Activated CD8-positive, alpha-beta memory T cell treated with anti-CD3 and anti-CD28 coated beads, Interleukin-2, amount 10 ng/mL, durations not matched to agents 7 days and 5 days (primary cell): ENCODE data around the gene RPS29. TPM values are rescaled to one million over a fixed set of nuclear protein-coding genes. Genes with fewer than 3 reads are reported as not detected.

Source experiments
- ATAC-seq: fragments of 150-1000 bp; cut with Tn5 transposase; one replicate; pipeline ENCODE4 v1.10.0; 2021; ENCODE audit warnings: moderate library complexity
- CTCF ChIA-PET: fragments of 350-600 bp; sonication (Branson Sonifier 250); formaldehyde crosslinking; loops from one replicate; lab custom pipeline; 2021; ENCODE audit warnings: antibody characterized with exemption; lab: Charles Lee
- DNase-seq: peaks from one replicate; pipeline ENCODE4 v3.0.0-alpha.2; 2020
- H3K27ac Mint-ChIP-seq: one replicate; pipeline ENCODE4 v1.8.0; 2021; ENCODE audit warnings: mild to moderate bottlenecking, mixed read lengths
- H3K27me3 Mint-ChIP-seq: one replicate; pipeline ENCODE4 v1.8.0; 2021; ENCODE audit warnings: mixed read lengths
- H3K36me3 Mint-ChIP-seq: one replicate; pipeline ENCODE4 v1.8.0; 2021; ENCODE audit warnings: mild to moderate bottlenecking, mixed read lengths
- H3K4me1 Mint-ChIP-seq: one replicate; pipeline ENCODE4 v1.8.0; 2021; ENCODE audit warnings: mixed read lengths
- H3K4me3 Mint-ChIP-seq: one replicate; pipeline ENCODE4 v1.8.0; 2021; ENCODE audit warnings: mild to moderate bottlenecking, moderate library complexity, mixed read lengths
- H3K9me3 Mint-ChIP-seq: one replicate; pipeline ENCODE4 v1.8.0; 2022; ENCODE audit warnings: low read depth, mixed read lengths
- total RNA-seq, 2 experiments: library from RNA; stranded (reverse); gene quantifications; one replicate each; pipeline ENCODE4 v1.2.3, GENCODE V29; 2021

The RPS29 gene
- total RNA-seq, 2 experiments from 2014 or later, result 1,378 to 1,419 TPM

DNA sequence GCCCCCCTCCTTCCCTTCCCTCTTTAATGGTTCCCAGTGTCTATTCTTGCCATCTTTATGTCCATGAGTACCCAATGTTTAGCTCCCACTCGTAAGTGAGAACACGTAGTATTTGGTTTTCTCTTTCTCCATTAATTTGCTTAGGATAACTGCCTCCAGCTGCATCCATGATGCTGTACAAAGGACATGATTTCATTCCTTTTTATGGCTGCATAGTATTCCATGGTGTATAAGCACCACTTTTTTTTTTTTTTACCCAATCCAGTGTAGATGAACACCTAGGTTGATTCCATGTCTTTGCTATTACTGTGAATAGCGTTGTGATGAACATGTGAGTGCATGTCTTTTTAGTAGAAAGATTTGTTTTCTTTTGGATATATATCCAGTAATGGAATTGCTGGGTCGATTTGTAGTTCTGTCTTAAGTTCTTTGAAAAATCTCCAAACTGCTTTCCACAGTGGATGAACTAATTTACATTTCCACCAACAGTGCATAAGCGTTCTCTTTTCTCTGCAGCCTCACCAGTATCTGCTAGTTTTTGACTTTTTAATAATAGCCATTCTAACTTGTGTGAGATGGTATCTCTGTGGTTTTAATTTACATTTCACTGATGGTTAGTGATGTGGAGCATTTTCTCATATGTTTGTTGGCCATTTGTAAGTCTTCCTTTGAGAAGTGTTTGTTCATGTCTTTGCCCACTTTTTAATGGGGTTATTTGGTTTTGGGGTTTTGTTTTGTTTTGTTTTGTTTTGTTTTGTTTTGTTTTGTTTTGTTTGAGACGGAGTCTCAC lies 26.0 kb downstream of the RPS29 start:
- DNase-seq (no peak), ATAC-seq (no peak)
- Mint-ChIP-seq H3K9me3 (no peaks in the 10 kb centered on the region), H3K4me3 (no peak overlapping the region), H3K27me3 (peaks cover 9% of the 10 kb centered on the region), H3K27ac (no peak overlapping the region), H3K4me1 (no peaks in the 10 kb centered on the region), H3K36me3 (no peaks in the 10 kb centered on the region)
- CTCF ChIA-PET, result no interaction called here

DNA sequence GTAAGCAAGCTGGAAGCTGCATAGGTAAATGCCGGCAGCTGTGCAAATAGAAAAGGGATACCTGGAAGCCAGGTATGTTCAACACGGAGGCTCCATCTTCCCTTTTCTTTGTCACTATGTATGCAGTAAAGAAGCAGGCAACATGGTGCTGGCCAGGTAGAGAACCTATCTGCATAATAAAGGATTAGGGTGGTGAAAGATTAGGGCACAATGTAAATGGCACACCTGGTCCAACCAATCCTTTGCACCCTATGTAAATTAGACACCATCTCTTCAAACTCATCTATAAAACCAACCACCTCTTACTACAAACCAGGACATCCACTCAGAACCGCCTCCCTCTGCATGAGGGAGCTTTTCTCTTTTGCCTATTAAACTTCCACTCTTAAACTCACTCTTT lies 32.3 kb downstream of the RPS29 start:
- Mint-ChIP-seq H3K9me3 (no peaks in the 10 kb centered on the region), H3K36me3 (no peaks in the 10 kb centered on the region), H3K4me1 (no peaks in the 10 kb centered on the region), H3K27ac (no peak overlapping the region), H3K27me3 (peaks cover 3% of the 10 kb centered on the region), H3K4me3 (no peak overlapping the region)
- CTCF ChIA-PET, result interaction anchor here (1.2 kb wide), 1 partner anchor 10 kb away, joined by 5 read pairs; no protein-coding TSS in a partner anchor
- DNase-seq (no peak), ATAC-seq (no peak)

DNA sequence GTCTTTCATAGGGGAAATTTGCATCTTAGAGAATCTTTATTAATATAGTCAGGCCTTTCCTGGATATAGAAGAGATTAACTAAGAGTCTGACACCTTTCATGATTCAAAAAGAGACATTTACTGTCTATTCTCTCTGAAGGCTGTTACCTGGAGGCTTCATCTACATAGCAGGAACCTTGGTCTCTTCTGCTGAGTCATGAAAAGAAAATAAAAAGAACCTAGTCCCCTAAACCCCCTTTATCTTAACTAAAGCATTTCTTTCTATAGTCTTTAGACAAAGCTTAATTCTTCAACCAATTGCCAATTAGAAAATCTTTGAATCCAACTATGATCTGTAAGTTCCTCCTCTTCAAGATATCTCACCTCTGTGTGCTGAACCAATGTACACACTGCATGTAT lies 33.1 kb downstream of the RPS29 start:
- ATAC-seq (no peak), DNase-seq (no peak)
- Mint-ChIP-seq H3K9me3 (no peaks in the 10 kb centered on the region), H3K36me3 (no peaks in the 10 kb centered on the region), H3K27me3 (peaks cover 3% of the 10 kb centered on the region), H3K4me3 (no peak overlapping the region), H3K4me1 (no peaks in the 10 kb centered on the region), H3K27ac (no peak overlapping the region)
- CTCF ChIA-PET, result interaction anchor here (1.2 kb wide), 1 partner anchor 11 kb away, joined by 5 read pairs; no protein-coding TSS in a partner anchor

DNA sequence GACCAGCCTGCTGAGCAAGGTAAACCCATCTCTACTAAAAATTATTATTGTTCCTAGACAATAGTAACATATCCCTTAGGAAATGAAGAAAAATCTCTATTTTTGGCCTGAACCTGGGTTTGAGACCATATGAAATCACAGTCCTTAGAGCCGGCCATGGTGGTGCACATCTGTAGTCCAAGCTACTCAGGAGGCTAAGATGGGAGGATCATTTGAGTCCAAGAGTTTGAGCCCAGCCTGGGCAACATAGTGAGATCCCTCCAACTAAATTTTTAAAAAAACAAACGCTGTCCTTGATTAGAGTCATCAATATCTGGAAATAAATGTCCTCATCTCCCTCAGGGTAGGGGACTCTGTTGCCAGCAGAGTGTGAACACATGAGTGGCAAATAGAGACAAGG lies 34.6 kb downstream of the RPS29 start:
- no peak overlapping the region for H3K27ac Mint-ChIP-seq
- peaks cover 3% of the 10 kb centered on the region for H3K27me3 Mint-ChIP-seq
- H3K4me1 Mint-ChIP-seq, result no peaks in the 10 kb centered on the region
- H3K4me3 Mint-ChIP-seq, result no peak overlapping the region
- CTCF ChIA-PET, result interaction anchor here (1.5 kb wide), 1 partner anchor 24 kb away, joined by 3 read pairs; no protein-coding TSS in a partner anchor
- no peaks in the 10 kb centered on the region for H3K36me3 Mint-ChIP-seq
- ATAC-seq (no peak), DNase-seq (no peak)
- no peaks in the 10 kb centered on the region for H3K9me3 Mint-ChIP-seq

DNA sequence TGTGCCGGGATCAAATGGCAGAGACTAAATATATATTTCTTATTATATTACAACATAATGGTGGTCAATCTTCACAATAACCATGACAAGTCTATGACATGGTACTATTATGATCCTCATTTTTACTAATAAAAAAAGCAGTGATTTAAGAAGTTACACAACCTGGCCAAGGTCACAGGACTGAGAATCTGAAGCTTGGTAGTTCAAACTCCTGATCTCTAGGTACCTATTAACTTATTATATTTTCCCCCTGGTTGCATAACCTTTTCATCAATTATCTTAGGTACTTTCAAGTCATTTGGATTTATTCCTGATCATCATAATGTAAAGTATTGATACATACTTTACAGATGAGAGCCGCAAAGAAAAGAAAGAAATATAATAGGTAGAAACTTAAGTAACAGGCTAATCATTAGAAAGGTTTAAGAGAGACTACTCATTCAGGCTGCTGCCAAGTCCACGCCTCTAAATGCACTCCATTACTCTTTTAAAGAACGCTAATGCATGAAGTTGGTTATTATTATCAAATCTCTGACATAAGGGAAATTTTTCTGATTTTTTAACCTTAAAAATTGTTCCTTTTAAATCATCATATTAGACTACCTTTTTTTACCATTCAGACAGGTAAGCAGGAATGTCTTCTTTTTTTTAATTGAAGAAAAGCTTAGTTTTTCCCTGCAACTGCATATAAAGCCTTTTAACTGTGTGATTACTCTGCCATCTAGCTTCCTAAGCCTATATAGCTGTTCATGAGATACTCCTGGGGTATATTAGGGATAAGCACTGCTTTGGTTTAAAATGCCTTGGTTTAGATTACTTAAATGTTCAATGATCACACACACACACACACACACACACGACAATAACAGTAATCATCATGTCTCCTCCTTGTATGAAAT lies 35.6 kb downstream of the RPS29 start:
- Mint-ChIP-seq H3K36me3 (no peaks in the 10 kb centered on the region), H3K27me3 (peaks cover 3% of the 10 kb centered on the region), H3K9me3 (no peaks in the 10 kb centered on the region), H3K4me1 (no peaks in the 10 kb centered on the region), H3K27ac (no peak overlapping the region), H3K4me3 (no peak overlapping the region)
- no peak for DNase-seq
- CTCF ChIA-PET, result interaction anchor here (1.1 to 1.5 kb wide), 2 partner anchors 23 to 89 kb away, joined by 3 to 4 read pairs; no protein-coding TSS in a partner anchor
- no peak for ATAC-seq

DNA sequence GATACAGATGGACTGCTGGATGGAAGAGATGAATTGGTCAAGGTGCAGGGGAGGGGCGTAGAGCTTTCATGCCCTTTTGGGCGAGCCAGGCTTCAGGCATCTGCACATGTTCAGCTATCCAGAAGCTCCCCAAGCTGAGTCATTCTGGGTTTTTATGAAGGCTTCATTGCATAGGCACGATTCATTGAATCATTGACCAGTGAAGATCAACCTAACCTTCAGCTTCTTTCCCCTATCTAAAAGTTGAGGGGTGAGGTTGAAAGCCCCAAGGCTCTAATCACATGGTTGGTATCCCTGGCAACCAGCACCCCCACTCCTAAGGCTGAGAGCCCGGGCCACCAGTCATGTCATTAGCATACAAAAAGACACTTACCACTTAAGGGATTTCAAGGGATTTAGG lies 36.3 kb downstream of the RPS29 start:
- H3K4me1 Mint-ChIP-seq, result no peaks in the 10 kb centered on the region
- H3K27me3 Mint-ChIP-seq, result peaks cover 3% of the 10 kb centered on the region
- CTCF ChIA-PET, result interaction anchor here (1.1 kb wide), 1 partner anchor 89 kb away, joined by 4 read pairs; no protein-coding TSS in a partner anchor
- no peak overlapping the region for H3K4me3 Mint-ChIP-seq
- no peak overlapping the region for H3K27ac Mint-ChIP-seq
- no peak for ATAC-seq
- no peak for DNase-seq
- H3K9me3 Mint-ChIP-seq, result no peaks in the 10 kb centered on the region
- no peaks in the 10 kb centered on the region for H3K36me3 Mint-ChIP-seq

DNA sequence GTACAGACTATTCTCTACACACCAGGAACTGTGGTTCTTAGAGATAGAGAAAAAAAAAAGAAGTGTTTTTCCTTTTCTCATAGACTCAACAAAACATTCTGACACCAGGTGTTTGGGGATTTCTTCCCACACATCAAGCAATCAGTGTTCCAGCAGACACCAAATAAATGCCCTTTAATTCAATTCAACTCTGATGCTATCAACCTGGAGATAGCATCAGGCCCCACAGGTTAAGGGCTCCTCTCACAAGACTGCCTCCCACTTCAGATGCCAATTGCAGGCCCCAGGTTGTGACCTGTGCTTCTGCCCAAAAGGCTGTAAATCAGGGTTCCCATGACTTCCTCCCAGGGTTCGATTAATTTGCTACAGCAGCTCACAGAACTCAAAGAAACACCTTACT lies 36.7 kb downstream of the RPS29 start:
- Mint-ChIP-seq H3K36me3 (no peaks in the 10 kb centered on the region), H3K27me3 (peaks cover 3% of the 10 kb centered on the region), H3K27ac (no peak overlapping the region), H3K9me3 (no peaks in the 10 kb centered on the region), H3K4me1 (no peaks in the 10 kb centered on the region), H3K4me3 (no peak overlapping the region)
- no peak for DNase-seq
- CTCF ChIA-PET, result no interaction called here
- no peak for ATAC-seq

DNA sequence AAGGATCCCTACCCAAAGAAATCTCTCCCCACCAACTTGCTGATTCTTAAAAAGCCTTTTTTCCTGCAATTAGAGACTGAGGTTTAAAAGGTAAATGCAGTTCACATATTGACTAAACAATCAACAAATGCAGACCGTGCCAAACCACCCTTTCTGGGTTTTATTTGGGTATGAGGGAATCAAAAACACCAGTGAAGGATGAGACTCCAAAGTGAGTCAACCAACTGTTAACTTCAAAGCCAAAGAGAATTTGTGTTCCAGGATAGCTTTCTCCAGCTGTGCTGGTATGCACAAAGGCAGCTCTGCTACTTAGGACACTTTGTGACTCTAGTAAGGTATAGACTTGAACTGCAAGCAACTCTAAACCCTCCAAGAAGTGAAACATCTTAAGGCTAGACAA lies 39.4 kb downstream of the RPS29 start:
- H3K4me1 Mint-ChIP-seq, result no peaks in the 10 kb centered on the region
- no peak overlapping the region for H3K27ac Mint-ChIP-seq
- no peaks in the 10 kb centered on the region for H3K9me3 Mint-ChIP-seq
- CTCF ChIA-PET, result no interaction called here
- H3K4me3 Mint-ChIP-seq, result no peak overlapping the region
- no peak for ATAC-seq
- peaks cover 3% of the 10 kb centered on the region for H3K27me3 Mint-ChIP-seq
- DNase-seq, result no peak
- H3K36me3 Mint-ChIP-seq, result no peaks in the 10 kb centered on the region

DNA sequence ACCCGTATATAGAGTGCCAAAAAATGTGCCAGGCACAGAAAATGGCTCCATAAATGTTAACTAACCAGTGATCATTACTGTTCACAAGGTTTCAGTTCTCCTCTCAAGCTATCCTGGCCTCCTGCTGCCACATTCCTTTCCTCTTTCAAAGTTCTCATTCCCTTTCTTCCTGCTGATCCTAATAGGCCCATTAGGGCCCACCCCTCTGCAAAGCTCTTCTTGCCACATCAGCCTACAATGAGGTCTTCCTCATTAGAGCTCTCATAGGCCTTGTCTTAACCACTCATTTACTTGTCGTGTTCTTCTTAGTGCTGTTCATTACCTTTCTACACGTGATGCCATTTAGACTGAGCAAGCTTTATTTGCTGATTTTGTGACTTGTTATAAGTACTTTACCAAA lies 40.5 kb downstream of the RPS29 start:
- Mint-ChIP-seq H3K4me1 (no peaks in the 10 kb centered on the region), H3K27me3 (no peaks in the 10 kb centered on the region), H3K27ac (no peak overlapping the region), H3K9me3 (no peaks in the 10 kb centered on the region), H3K4me3 (no peak overlapping the region), H3K36me3 (no peaks in the 10 kb centered on the region)
- DNase-seq, result no peak
- no peak for ATAC-seq
- CTCF ChIA-PET, result no interaction called here

DNA sequence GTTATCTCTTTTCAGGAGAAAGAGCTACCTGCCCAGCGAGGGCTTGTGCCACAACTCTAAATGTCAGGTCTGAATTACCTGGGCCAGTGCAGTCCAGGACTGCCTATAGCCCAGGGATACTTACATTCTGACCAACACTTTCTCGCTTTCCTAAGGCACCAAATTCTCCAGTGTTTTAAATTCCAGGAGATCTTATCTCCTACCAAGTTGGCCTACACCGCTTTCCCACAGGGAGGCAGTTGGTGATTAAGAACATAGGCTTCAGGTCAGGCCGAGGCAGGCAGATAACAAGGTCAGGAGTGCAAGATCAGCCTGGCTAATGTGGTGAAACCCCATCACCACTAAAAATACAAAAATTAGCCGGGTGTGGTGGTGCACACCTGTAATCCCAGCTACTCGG lies 41.1 kb downstream of the RPS29 start:
- DNase-seq (no peak), ATAC-seq (no peak)
- Mint-ChIP-seq H3K27ac (no peak overlapping the region), H3K36me3 (no peaks in the 10 kb centered on the region), H3K9me3 (no peaks in the 10 kb centered on the region), H3K4me1 (no peaks in the 10 kb centered on the region), H3K27me3 (no peaks in the 10 kb centered on the region), H3K4me3 (no peak overlapping the region)
- CTCF ChIA-PET, result no interaction called here

DNA sequence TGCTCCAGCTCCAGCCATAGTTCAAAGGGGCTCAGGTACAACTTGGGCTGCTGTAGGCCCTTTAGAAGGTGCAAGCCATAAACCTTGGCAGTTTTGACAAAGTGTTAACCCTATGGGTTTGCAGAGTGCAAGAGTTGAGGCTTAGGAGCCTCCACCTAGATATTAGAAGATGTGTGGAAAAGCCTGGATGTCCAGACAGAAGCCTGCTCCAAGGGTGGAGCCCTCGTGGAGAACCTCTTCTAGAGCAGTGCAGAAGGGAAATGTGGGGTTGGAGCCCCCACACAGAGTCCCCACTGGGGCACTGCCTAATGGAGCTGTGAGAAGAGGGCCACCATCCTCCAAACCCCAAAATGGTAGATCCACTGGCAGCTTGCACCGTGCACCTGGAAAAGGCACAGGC lies 45.1 kb downstream of the RPS29 start:
- ATAC-seq (no peak), DNase-seq (no peak)
- no peaks in the 10 kb centered on the region for H3K4me1 Mint-ChIP-seq
- no peaks in the 10 kb centered on the region for H3K9me3 Mint-ChIP-seq
- no peak overlapping the region for H3K4me3 Mint-ChIP-seq
- H3K27ac Mint-ChIP-seq, result no peak overlapping the region
- no peaks in the 10 kb centered on the region for H3K36me3 Mint-ChIP-seq
- H3K27me3 Mint-ChIP-seq, result peaks cover 2% of the 10 kb centered on the region
- CTCF ChIA-PET, result no interaction called here

DNA sequence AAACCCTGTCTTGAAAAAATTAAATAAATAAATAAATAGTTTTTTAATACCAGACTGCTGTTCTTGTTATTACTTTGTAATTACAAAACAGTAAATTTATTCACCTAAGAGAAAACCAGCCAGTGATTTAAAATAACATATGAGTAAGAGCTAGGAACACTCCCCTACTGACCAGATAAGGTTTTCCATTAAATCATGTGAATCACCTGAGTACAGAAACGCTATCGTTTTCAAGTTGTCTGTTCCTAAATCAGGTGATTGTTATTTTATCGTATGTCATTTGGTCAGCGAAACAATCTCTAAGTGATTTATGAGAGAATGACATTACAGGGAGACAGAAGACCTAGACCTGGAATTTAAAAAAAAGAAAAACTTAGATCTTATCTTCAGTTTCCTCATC lies 47.3 kb downstream of the RPS29 start:
- CTCF ChIA-PET, result no interaction called here
- Mint-ChIP-seq H3K4me3 (no peak overlapping the region), H3K27me3 (peaks cover 2% of the 10 kb centered on the region), H3K27ac (no peak overlapping the region), H3K9me3 (no peaks in the 10 kb centered on the region), H3K36me3 (no peaks in the 10 kb centered on the region), H3K4me1 (no peaks in the 10 kb centered on the region)
- DNase-seq (no peak), ATAC-seq (no peak)
